ENCODE results near the gene CCDC14.
"Not testable (repeated sequence)": the region's sequence is repeated elsewhere in the genome, so short reads cannot be mapped to it uniquely, and the experiment has no call there.

Gene CCDC14

DNA sequence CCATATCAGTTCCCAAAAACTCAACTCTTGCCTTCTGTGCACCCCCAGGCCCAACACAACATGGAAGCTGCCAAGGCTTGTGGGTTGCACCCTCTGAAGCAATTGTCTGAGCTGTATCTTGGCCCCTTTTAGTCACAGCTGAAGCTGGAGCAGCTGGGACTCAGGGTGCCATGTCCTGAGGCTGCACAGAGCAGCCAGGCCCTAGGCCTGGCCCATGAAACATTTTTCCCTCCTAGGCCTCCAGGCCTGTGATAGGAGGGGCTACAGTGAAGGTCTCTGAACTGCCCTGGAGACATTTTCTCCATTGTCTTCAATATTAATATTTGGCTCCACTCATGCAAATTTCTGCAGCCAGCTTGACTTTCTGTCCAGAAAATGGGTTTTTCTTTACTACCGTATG lies 68.8 kb downstream of the CCDC14 start:
- no peak for DNase-seq

DNA sequence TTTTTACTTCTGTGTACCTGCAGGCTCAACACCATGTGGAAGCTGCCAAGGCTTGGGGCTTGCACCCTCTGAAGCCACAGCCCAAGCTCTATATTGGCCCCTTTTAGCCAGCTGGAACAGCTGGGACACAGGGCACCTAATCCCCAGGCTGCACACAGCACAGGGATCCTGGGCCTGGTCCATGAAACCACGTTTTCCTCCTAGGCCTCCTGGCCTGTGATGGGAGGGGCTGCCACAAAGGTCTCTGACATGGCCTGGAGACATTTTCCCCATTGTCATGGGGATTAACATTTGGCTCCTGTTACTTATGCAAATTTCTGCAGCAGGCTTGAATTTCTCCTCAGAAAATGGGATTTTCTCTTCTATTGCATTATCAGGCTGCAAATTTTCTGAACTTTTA lies 70.0 kb downstream of the CCDC14 start:
- not testable (repeated sequence) for DNase-seq

DNA sequence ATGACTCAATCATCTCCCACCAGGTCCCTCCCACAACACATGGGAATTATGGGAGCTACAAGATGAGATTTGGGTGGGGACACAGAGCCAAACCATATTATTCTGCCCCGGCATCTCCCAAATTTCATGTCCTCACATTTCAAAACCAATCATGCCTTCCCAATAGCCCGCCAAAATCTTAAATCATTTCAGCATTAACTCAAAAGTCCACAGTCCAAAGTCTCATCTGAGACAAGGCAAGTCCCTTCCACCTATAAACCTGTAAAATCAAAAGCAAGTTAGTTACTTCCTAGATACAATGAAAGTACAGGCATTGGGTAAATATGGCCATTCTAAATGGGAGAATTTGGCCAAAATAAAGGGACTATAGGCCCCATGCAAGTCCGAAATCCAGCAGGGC lies 70.9 kb downstream of the CCDC14 start:
- DNase-seq: not testable (repeated sequence)

DNA sequence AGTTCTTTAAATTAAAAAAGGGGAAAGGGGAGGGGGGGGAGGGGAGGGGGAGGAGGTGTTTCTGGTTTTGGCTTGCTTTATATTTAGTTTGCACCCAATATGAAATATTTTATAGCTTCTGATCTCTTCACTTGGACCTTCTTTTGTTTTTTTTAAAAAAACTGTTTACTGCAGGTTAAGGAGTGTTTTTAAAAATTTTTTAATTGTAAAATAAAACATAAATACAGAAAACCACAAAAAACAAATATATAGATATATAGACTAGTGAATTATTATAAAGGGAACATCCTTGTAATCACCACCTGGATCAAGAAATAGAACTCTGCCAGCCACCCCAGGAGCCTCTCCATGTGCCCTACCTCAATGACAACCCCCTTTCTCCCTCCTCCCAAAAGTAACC lies 76.0 kb downstream of the CCDC14 start:
- no peak for DNase-seq

DNA sequence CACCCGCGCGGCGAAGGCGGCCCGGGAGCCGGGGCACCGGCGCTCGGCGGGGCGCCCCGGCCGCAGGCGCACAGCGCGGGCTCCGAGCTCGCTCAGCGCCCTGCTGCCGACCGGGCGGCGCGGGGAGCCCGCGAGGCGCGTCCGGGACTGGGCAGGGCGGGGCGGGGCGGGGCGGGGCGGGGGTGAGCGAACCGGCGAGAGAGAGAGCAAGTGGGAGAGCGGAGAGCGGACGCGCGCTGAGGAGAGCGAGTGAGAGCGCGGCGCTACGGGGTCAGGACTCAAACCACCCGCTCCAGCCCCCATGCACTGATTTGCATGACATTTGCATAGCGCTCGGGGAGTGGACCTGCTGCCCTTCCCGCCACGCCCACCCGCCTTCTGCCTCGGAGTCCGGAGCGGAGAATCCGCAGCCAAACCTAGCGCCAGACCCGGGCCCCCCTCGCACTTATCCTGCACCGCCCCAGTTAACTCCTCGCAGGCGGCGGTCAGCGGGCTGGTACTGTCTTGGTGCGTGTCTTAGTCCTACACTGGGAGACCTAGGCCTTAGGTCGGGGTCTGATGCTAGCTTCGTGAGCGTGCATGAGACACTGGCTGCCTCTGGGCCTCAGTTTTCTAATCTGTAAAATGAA lies 76.7 kb downstream of the CCDC14 start, which contains the start of gene MYLK:
Gene MYLK, minus strand, starts transcription at position 130 of the 629 bp plus-strand sequence. CDS start 90,491 bp downstream, outside the sequence.
- DNase-seq: peak; percentile 83

DNA sequence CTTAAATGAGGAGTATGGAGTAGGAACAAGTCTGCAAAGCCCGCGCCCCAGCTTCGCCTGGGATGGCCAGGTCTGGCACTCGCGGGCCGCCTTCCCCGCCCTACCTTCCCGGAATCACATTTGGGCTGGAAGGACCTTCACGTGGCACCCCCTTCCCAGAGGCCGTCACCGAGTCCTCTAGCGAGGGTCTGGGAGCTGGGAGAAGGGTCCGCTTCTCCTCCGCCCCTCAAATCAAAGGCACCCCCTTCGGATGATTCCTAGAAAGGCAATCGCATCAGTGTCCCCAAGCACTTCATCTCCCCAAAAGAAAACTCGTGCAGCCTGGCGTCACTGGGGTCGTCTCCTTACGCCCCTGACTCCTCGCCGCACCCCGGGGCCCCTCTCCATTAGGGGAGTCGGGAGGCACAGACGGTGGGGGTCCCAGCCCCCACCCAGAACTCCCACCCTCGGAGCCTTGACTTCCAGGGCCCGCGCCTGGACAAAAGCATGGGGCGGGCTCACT lies 77.3 kb downstream of the CCDC14 start:
- no peak for DNase-seq

DNA sequence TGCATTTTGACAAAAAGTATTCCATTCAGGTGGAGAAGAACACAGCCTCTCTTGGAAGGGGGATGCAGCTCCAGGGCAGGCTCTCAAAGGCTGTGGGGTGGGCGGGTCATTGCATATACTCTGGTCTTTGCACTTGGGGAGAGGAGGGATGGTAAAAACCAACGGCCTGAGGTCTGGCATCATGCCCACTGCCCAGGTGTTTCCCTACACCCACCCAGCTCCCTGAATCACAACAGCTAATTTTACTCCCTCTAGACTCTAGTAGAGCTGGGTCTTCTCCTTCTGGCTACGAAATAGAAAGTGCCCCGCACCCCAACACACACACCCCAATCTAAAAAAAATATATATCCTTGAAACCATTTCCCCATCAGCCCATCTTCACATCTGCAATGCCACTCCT lies 77.9 kb downstream of the CCDC14 start:
- DNase-seq: no peak

DNA sequence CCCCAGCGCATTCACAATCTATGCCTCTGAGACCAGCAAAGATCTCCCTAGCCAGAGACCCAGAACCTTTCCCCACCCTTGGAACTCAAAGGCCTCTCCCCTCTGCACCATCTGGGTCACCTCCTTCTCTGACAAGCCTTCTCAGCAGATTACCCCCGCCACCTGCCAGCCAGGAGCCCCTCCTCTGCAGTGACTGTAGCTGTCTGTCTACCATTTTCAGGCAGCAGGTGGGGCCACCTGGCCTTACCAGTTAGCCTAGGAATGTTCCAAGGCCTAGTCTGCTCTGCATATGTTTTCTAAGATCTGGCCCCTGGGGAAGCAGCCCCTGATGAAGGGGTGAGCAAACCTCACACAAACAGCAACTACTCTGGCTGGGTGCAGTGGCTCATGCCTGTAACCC lies 79.3 kb downstream of the CCDC14 start:
- DNase-seq: no peak

DNA sequence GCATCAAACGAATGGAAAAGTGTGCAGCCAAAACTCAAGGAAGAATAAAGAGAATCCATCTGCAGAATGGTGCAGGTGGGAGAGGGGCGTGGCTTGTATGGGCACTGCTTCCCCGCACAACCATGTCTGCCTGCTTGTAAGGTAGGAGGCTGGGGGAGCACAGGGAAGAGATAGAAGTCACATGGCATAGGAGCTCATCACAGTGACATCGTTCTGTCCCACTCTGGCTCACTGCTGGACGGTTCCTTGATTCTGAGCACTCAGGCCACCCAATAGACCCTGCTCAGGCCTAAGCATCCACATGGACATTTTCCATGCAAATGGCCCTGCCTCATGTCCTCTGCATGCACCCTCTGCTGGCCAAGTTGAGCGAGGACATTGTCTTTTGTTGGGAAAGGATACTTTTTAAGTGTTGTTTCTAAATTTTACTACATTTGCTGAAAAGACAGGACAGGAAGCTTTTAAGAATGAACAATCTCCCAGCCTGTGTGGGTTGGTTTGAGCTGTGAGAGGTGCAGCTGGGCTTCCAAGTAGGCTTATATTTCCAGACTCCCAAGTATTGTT lies 79.9 kb downstream of the CCDC14 start:
- peak; percentile 8 for DNase-seq

DNA sequence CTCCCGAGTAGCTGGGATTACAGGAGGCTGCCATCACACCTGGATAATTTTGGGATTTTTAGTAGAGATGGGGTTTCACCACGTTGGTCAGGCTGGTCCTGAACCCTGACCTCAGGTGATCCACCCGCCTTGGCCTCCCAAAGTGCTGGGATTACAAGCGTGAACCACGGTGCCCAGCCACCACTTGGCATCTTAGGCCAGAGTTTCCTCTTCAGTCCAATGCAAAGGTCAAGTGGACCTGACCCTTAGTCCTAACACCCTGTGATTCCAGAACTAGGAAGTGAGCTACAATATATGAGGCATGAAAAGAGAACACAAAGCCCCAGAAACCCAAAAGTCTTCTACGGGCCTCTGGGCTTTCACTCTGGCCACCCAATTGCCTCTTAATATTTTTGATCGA lies 82.2 kb downstream of the CCDC14 start:
- DNase-seq: no peak

DNA sequence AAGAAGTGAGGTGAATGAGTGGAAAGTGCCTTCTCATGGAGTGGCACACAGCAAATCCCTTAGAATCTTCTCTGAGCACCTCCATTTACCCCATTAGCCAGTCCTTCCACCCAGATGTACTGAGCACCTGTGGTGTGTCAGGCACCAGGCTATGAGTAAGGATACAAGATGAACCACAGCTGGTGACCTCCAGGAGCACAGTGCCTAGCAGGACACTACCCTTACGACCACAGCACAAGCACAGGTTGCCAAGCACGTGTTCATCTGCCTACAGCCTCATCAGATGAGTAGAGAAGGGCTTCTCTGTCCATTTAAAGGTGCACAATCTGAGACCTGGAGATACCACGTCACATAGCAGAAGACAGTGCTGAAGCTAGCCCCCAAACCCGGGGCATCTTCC lies 83.1 kb downstream of the CCDC14 start:
- DNase-seq: no peak

DNA sequence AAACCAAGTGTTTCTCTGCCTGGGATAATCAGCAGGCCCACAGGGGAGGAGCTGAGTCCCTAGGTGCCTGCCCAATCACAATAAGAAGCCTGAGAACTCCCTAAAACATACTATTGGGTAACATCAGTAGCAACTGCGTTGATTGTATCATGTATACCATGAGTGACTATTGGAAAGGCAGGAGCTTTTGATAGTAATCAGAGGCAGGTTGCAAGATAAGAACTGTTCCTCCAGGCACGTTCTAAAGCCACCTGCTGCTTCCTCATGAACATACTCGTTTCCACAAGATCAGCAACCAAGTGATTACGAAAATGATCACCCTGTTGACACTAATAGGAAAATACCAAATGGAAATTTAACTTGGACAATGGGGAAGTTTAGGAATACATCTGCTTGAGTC lies 83.6 kb downstream of the CCDC14 start:
- no peak for DNase-seq

DNA sequence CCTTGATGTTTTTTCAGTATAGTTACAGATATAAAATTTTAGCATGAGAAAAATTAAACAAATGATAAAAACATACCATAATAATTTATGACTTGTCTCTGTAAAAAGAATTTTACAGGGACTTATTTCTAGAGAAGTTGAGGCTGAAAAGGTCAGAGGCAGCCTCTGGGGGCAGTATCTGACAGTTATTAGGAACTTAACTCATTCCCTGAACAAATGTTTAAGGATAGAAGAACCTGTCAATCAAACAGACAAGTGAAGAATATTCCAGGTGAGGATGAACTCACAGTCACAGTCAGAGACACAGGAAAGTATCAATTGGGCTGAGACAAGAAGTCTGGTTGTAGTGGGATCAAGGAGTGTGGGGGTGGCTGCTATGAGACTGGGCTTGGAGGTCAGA lies 84.2 kb downstream of the CCDC14 start:
- no peak for DNase-seq

DNA sequence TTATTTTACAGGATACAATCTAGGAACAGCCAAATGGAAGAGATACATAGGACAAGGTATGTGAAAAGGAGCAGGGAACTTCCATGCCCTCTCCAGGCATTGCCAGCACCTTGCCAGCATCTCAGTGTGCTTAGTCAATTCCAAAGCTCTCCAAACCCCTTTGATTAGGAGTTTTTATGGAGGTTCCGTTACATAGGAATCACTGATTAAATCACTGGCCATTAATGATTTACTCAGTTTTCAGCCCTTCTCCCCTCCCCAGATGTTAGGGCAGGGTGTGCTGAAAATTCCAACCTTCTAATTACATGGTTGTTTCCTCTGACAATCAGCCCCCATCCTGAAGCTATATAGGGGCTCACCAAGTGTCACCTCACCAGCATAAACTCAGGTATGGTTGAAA lies 88.4 kb downstream of the CCDC14 start:
- no peak for DNase-seq

DNA sequence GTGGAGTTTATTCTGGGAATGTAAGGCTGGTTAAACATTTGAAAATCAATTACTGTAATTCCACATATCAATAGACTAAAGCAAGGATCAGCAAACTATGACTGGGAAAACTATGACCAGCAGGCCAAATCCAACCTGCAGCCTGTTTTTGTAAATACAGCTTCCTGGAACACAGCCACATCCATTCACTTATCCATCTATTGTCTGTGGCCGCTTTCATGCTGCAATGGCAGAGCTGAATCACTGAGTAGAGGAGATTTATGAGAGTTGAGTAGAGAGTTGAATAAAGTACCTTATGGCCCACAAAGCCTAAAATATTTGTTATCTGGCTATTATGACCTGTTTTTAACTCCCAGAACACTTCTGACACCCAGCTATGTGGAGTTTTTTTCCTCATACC lies 89.1 kb downstream of the CCDC14 start:
- DNase-seq: no peak

DNA sequence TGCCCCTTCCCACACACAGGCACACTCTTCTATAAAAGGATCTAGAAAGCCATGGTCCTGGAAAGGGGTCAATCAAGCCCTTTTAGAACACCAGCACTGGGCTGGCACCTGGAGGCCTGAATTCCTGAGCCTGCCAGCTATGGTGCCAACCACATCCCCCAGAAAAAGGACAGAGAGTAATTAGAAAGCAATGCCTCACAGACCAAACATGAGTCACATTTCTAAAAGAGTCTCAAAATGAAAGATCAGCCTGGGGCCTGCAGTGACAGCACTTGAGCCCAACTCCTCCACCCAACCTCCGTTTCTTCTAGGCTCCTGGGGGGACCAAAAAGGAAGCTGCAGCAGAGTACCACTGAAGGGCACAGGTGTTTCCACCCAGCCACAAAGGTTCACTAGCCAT lies 91.0 kb downstream of the CCDC14 start:
- no peak for DNase-seq

DNA sequence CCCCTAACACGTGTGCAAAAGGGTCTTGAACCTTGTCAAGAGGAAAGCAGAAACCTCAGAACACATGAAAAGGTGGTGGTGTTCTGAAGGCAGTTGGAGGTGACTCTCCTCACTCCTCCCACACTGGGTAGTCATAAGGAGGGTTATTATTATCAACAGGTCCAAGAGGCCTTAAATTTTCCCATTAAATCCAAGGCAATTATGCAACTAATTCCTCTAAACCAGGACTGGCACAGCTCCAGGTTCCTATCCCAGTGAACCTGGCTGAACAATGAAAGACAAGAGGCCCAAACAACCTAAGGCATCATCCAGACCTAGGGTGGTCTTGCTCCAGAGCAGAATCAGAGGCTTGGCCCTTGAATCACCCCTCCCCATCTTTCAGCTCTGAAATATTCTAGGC lies 91.9 kb downstream of the CCDC14 start:
- no peak for DNase-seq

DNA sequence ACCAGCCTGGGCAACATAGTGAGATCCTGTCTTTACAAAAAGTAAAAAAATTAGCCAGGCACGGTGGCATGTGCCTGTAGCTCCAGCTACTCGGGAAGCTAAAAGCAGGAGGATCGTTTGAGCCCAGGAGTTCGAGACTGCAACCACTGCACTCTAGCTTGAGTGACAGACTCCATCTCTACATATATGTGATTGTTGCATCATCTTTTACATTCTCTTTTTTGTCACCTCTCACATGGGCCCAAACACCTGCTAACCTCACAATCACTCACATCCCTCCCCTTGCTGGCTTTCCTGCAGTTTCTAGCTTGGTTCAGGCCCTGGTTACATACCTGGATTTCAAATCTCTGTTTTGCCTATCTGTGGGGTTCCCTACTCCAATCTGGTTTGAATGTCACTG lies 96.3 kb downstream of the CCDC14 start:
- DNase-seq: no peak

Measured in NCI-H1694 (cell line).